ENCODE results near the gene USP20.

DNA sequence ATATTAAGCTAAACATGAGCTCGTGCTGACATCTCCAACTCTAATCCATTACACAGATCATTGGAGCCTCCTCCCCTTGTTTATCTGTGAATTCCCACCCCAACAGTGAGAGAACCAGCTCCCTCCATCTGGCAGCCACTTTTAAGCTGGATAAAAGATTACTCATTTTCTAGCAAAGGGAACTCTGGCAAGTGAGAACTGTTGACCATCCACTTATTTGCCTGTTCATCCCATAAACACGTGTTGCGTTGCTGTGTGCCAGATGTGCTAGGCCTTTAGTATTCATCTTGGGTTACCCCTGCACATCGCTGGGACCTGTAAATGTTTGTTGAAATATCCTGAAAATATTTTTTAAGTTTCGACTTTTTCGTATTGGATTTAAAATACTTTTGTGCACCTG, 8.9 kb upstream of the USP20 start:
- no peak for TF ChIP-seq POLR2A (IDR thresholded peaks at IDR 0.05; ENCODE audit: low read depth, low read length)
- TF ChIP-seq, protein P1, sequence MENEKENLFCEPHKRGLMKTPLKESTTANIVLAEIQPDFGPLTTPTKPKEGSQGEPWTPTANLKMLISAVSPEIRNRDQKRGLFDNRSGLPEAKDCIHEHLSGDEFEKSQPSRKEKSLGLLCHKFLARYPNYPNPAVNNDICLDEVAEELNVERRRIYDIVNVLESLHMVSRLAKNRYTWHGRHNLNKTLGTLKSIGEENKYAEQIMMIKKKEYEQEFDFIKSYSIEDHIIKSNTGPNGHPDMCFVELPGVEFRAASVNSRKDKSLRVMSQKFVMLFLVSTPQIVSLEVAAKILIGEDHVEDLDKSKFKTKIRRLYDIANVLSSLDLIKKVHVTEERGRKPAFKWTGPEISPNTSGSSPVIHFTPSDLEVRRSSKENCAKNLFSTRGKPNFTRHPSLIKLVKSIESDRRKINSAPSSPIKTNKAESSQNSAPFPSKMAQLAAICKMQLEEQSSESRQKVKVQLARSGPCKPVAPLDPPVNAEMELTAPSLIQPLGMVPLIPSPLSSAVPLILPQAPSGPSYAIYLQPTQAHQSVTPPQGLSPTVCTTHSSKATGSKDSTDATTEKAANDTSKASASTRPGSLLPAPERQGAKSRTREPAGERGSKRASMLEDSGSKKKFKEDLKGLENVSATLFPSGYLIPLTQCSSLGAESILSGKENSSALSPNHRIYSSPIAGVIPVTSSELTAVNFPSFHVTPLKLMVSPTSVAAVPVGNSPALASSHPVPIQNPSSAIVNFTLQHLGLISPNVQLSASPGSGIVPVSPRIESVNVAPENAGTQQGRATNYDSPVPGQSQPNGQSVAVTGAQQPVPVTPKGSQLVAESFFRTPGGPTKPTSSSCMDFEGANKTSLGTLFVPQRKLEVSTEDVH (IDR thresholded peaks at IDR 0.05; ENCODE audit: low read depth, partially characterized antibody) = no peak
- no peak for TF ChIP-seq BMI1 (IDR thresholded peaks at IDR 0.05; ENCODE audit: borderline replicate concordance)
- TF ChIP-seq, protein P2, sequence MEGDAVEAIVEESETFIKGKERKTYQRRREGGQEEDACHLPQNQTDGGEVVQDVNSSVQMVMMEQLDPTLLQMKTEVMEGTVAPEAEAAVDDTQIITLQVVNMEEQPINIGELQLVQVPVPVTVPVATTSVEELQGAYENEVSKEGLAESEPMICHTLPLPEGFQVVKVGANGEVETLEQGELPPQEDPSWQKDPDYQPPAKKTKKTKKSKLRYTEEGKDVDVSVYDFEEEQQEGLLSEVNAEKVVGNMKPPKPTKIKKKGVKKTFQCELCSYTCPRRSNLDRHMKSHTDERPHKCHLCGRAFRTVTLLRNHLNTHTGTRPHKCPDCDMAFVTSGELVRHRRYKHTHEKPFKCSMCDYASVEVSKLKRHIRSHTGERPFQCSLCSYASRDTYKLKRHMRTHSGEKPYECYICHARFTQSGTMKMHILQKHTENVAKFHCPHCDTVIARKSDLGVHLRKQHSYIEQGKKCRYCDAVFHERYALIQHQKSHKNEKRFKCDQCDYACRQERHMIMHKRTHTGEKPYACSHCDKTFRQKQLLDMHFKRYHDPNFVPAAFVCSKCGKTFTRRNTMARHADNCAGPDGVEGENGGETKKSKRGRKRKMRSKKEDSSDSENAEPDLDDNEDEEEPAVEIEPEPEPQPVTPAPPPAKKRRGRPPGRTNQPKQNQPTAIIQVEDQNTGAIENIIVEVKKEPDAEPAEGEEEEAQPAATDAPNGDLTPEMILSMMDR (IDR thresholded peaks at IDR 0.05 in 2 of 3, conservative IDR thresholded peaks at IDR 0.05 in 1 of 3; ENCODE audit: control insufficient read depth in 2 of 3, extremely low read depth in 1 of 3, insufficient read depth in 1 of 3, low read depth in 3 of 3, low read length in 3 of 3) = no peak
- no peak for TF ChIP-seq NFYB (IDR thresholded peaks at IDR 0.05; ENCODE audit: insufficient read depth, low read depth, low read length)
- TF ChIP-seq, protein P3, sequence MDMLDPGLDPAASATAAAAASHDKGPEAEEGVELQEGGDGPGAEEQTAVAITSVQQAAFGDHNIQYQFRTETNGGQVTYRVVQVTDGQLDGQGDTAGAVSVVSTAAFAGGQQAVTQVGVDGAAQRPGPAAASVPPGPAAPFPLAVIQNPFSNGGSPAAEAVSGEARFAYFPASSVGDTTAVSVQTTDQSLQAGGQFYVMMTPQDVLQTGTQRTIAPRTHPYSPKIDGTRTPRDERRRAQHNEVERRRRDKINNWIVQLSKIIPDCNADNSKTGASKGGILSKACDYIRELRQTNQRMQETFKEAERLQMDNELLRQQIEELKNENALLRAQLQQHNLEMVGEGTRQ (IDR thresholded peaks at IDR 0.05; ENCODE audit: borderline replicate concordance, low read depth, low read length) = no peak
- no peak for TF ChIP-seq FOXM1 (IDR thresholded peaks at IDR 0.05; ENCODE audit: low read depth, low read length)
